CD14-positive monocyte (primary cell): Measurements from ENCODE around the gene SSBP2. TPM values are rescaled to one million over a fixed set of nuclear protein-coding genes. Genes with fewer than 3 reads are reported as not detected.

Experiments
- DNase-seq, 3 donors: peaks; one replicate each; pipeline ENCODE4 v3.0.0-alpha.2; 2011 to 2022
- H2AFZ ChIP-seq: 2 replicates; pipeline ENCODE4 v1.6.0; 2012; ENCODE audit warnings: mild to moderate bottlenecking, low read depth, low read length, inconsistent platforms; ENCODE audit not compliant: insufficient read depth, poor library complexity, severe bottlenecking
- H3K27ac ChIP-seq, 2 donors: 1 replicate in 1 of 2; 2 replicates in 1 of 2; pipeline ENCODE4 v1.5.1; 2012 to 2013; ENCODE audit warnings: low read length in 2 of 2, control low read depth in 1 of 2, inconsistent platforms in 1 of 2, low read depth in 1 of 2, mild to moderate bottlenecking in 1 of 2
- H3K27me3 ChIP-seq, 2 donors: one replicate each; pipeline versions ENCODE4 v1.6.0 to v1.6.1; 2011 to 2013; ENCODE audit warnings: low read length in 2 of 2; ENCODE audit not compliant: control insufficient read depth in 2 of 2, insufficient read depth in 2 of 2
- H3K36me3 ChIP-seq, 2 donors: replicated peaks in 1 of 2; 1 replicate in 1 of 2; 2 replicates in 1 of 2; pipeline versions ENCODE4 v1.5.1 to v1.6.1; 2012 to 2013; ENCODE audit warnings: low read length in 2 of 2, control low read depth in 1 of 2, inconsistent platforms in 1 of 2, mild to moderate bottlenecking in 1 of 2; ENCODE audit not compliant: insufficient read depth in 2 of 2, control insufficient read depth in 1 of 2
- H3K4me1 ChIP-seq, 2 donors: 1 replicate in 1 of 2; 2 replicates in 1 of 2; pipeline versions ENCODE4 v1.5.1 to v1.6.1; 2012 to 2013; ENCODE audit warnings: low read length in 2 of 2, control low read depth in 1 of 2, inconsistent platforms in 1 of 2, mild to moderate bottlenecking in 1 of 2, moderate library complexity in 1 of 2; ENCODE audit not compliant: insufficient read depth in 2 of 2, control insufficient read depth in 1 of 2
- H3K4me2 ChIP-seq: replicated peaks from 2 replicates; pipeline ENCODE3; 2012; ENCODE audit warnings: low read length, moderate library complexity, mild to moderate bottlenecking; ENCODE audit not compliant: poor library complexity, severe bottlenecking; ENCODE audit errors: extremely low read depth
- H3K4me3 ChIP-seq, 3 experiments: fragments of 200-600 bp in 1 of 3; sonication (generic) in 1 of 3; replicated peaks in 1 of 3; 1 replicate in 2 of 3; 2 replicates in 1 of 3; pipeline ENCODE4 v1.5.1; 2011 to 2013; ENCODE audit warnings: low read length in 3 of 3, mild to moderate bottlenecking in 3 of 3, control low read depth in 2 of 3, low read depth in 2 of 3, inconsistent platforms in 1 of 3, moderate library complexity in 1 of 3
- H3K79me2 ChIP-seq: 2 replicates; pipeline ENCODE4 v1.6.0; 2012; ENCODE audit warnings: mild to moderate bottlenecking, control low read depth, inconsistent platforms, low read length, moderate library complexity; ENCODE audit not compliant: insufficient read depth
- H3K9ac ChIP-seq: 2 replicates; pipeline ENCODE4 v1.6.0; 2017; ENCODE audit warnings: low read length, mild to moderate bottlenecking; ENCODE audit not compliant: insufficient read depth, poor library complexity, severe bottlenecking
- H3K9me3 ChIP-seq, 2 donors: replicated peaks in 1 of 2; 1 replicate in 1 of 2; 2 replicates in 1 of 2; pipeline versions ENCODE4 v1.5.1 to v1.6.1; 2012 to 2013; ENCODE audit warnings: low read length in 2 of 2, control low read depth in 1 of 2; ENCODE audit not compliant: control insufficient read depth in 1 of 2, insufficient read depth in 1 of 2
- H4K20me1 ChIP-seq: 2 replicates; pipeline ENCODE4 v1.6.0; 2012; ENCODE audit warnings: mild to moderate bottlenecking, low read length, control low read depth, moderate library complexity; ENCODE audit not compliant: insufficient read depth
- H3K27ac Mint-ChIP-seq, 7 donors: one replicate each; pipeline ENCODE4 v1.8.0; 2020; ENCODE audit warnings: mild to moderate bottlenecking in 7 of 7, mixed read lengths in 7 of 7, moderate library complexity in 6 of 7, inconsistent platforms in 2 of 7
- H3K27me3 Mint-ChIP-seq, 3 donors: one replicate each; pipeline ENCODE4 v1.8.0; 2021 to 2022; ENCODE audit warnings: low read depth in 3 of 3, mild to moderate bottlenecking in 3 of 3, mixed read lengths in 3 of 3, moderate library complexity in 3 of 3, inconsistent platforms in 1 of 3
- H3K36me3 Mint-ChIP-seq, 2 donors: one replicate each; pipeline ENCODE4 v1.8.0; 2020; ENCODE audit warnings: mixed read lengths in 2 of 2, inconsistent platforms in 1 of 2, mild to moderate bottlenecking in 1 of 2
- H3K4me1 Mint-ChIP-seq: one replicate; pipeline ENCODE4 v1.8.0; 2020; ENCODE audit warnings: mild to moderate bottlenecking, mixed read lengths
- H3K4me3 Mint-ChIP-seq, 2 donors: one replicate each; pipeline ENCODE4 v1.8.0; 2020; ENCODE audit warnings: mild to moderate bottlenecking in 2 of 2, mixed read lengths in 2 of 2, moderate library complexity in 1 of 2
- H3K9me3 Mint-ChIP-seq, 7 donors: one replicate each; pipeline ENCODE4 v1.8.0; 2020 to 2022; ENCODE audit warnings: mixed read lengths in 7 of 7, mild to moderate bottlenecking in 6 of 7, moderate library complexity in 6 of 7, inconsistent platforms in 2 of 7
- CTCF ChIP-seq: fragments of 200-600 bp; IDR thresholded peaks from one replicate; pipeline ENCODE4 v1.8.0; 2022; ENCODE audit warnings: antibody characterized with exemption, mild to moderate bottlenecking
- WGBS: methylation state at CpG from one replicate; pipeline ENCODE4 v1.1.5; 2013; ENCODE audit warnings: missing lambda C conversion rate; ENCODE audit not compliant: insufficient coverage; 5-methylcytosine and 5-hydroxymethylcytosine counted together
- intact Hi-C, 2 donors: fragments of 100-400 bp; cut with micrococcal nuclease; formaldehyde crosslinking; loops; one replicate each; pipeline versions ENCODE4 v1.15.0 to v1.15.1; 2023
- polyA plus RNA-seq, 3 donors: library from polyadenylated mRNA; depleted of rRNA in 1 of 3; unstranded in 2 of 3; stranded (reverse) in 1 of 3; fragments of 300-500 nt in 2 of 3; fragments of >200 nt in 1 of 3; fragmentation: Illumina TruSeq in 2 of 3; gene quantifications; 1 replicate in 2 of 3; 2 replicates in 1 of 3; pipeline ENCODE4 v1.2.3, GENCODE V29; 2012 to 2021

The SSBP2 gene
- polyA plus RNA-seq, 3 donors, result 29.1 to 55.2 (median 53.4) TPM

GRCh38 chr5:81513473-81513872, 237.4 kb downstream of the SSBP2 start:
- no peak overlapping the region for H3K4me3 Mint-ChIP-seq
- H3K36me3 ChIP-seq, result no peaks in the 10 kb centered on the region
- no peaks in the 10 kb centered on the region for H3K27me3 ChIP-seq
- no peak overlapping the region for H3K4me2 ChIP-seq
- peak overlapping the region in 1 of 7 donors; percentile 68 for H3K27ac Mint-ChIP-seq
- peaks cover 11% of the 10 kb centered on the region for H3K4me1 Mint-ChIP-seq
- no peak overlapping the region for H2AFZ ChIP-seq
- no peaks in the 10 kb centered on the region for H3K36me3 Mint-ChIP-seq
- no peak overlapping the region for H3K27ac ChIP-seq
- no peak for TF ChIP-seq CTCF
- H3K9me3 Mint-ChIP-seq, result no peaks in the 10 kb centered on the region
- H3K9ac ChIP-seq, result no peak overlapping the region
- H3K4me1 ChIP-seq, result peaks cover 0 to 5% of the 10 kb centered on the region in 2 donors
- H3K79me2 ChIP-seq, result no peaks in the 10 kb centered on the region
- H4K20me1 ChIP-seq, result no peaks in the 10 kb centered on the region
- no CpG with 5 or more reads among the region's 2 CpGs for WGBS
- H3K9me3 ChIP-seq, result no peaks in the 10 kb centered on the region
- intact Hi-C loops, result no loop called here
- DNase-seq, result no peak
- H3K4me3 ChIP-seq, result no peak overlapping the region
- H3K27me3 Mint-ChIP-seq, result no peaks in the 10 kb centered on the region

GRCh38 chr5:81506900-81507588, 243.9 kb downstream of the SSBP2 start:
- DNase-seq, result peak; percentile 77 to 89 (median 87)
- intact Hi-C loops, result loop anchor here (2.0 to 10.0 kb wide), 4 partner anchors 244 to 478 kb away; partner anchors contain the start of genes ATG10 (in 1 of the 2) and SSBP2 (in 1 of the 2)
- no peak overlapping the region for H3K27ac ChIP-seq

More at GRCh38 chr5:81506900-81507588, 243.9 kb downstream of the SSBP2 start:
- H3K27ac Mint-ChIP-seq, result no peak overlapping the region
- TF ChIP-seq CTCF, result peak; percentile 79
- no peak overlapping the region for H3K4me2 ChIP-seq
- H2AFZ ChIP-seq, result no peak overlapping the region
- peaks cover 10% of the 10 kb centered on the region for H3K4me1 Mint-ChIP-seq
- no peak overlapping the region for H3K9ac ChIP-seq
- no peaks in the 10 kb centered on the region for H3K27me3 ChIP-seq
- H3K36me3 ChIP-seq, result no peaks in the 10 kb centered on the region
- H3K4me3 Mint-ChIP-seq, result no peak overlapping the region
- H3K4me1 ChIP-seq, result peaks cover 3 to 9% of the 10 kb centered on the region in 2 donors
- peaks cover 4 to 5% of the 10 kb centered on the region in 2 donors for H3K36me3 Mint-ChIP-seq
- no peaks in the 10 kb centered on the region for H3K9me3 ChIP-seq
- H3K4me3 ChIP-seq, result no peak overlapping the region
- no peaks in the 10 kb centered on the region for H4K20me1 ChIP-seq
- peaks cover 0 to 6% (median 0%) of the 10 kb centered on the region in 7 donors for H3K9me3 Mint-ChIP-seq
- H3K27me3 Mint-ChIP-seq, result no peaks in the 10 kb centered on the region
- H3K79me2 ChIP-seq, result no peaks in the 10 kb centered on the region
- no CpG with 5 or more reads among the region's 2 CpGs for WGBS
